ENCODE measurements around the gene BLOC1S1. TPM values are rescaled to one million over a fixed set of nuclear protein-coding genes. Genes with fewer than 3 reads are reported as not detected.

BLOC1S1 gene
- total and polyA plus RNA-seq, 10 of the 15 experiments (the other 5 are each of a cell fraction or from before 2014, with no cell fraction given) = 126 to 285 (median 166) TPM

- no peak for TF ChIP-seq EZH2 (IDR thresholded peaks at IDR 0.05; ENCODE audit: borderline replicate concordance, control insufficient read depth, low read depth, low read length)
- no peak for TF ChIP-seq ZNF24 (IDR thresholded peaks at IDR 0.05)
- no peak for TF ChIP-seq RB1 (IDR thresholded peaks at IDR 0.05; ENCODE audit: borderline replicate concordance)
- TF ChIP-seq CREM (IDR thresholded peaks at IDR 0.05; ENCODE audit: low read depth) = no peak
- TF ChIP-seq RUNX3 (IDR thresholded peaks at IDR 0.05; ENCODE audit: low read length) = no peak
- TF ChIP-seq GABPA (IDR thresholded peaks at IDR 0.05; ENCODE audit: low read depth) = no peak
- TF ChIP-seq NFYB (IDR thresholded peaks at IDR 0.05; ENCODE audit: insufficient read depth, low read depth, low read length) = no peak
- TF ChIP-seq ZNF592 (IDR thresholded peaks at IDR 0.05) = no peak
- TF ChIP-seq MAX (IDR thresholded peaks at IDR 0.05; ENCODE audit: low read depth, low read length) = no peak
- TF ChIP-seq SMARCA5 (IDR thresholded peaks at IDR 0.05) = no peak
- TF ChIP-seq BMI1 (IDR thresholded peaks at IDR 0.05; ENCODE audit: borderline replicate concordance) = no peak
Measured at GRCh38 chr12:55681142-55682077, 34.4 kb upstream of the BLOC1S1 start (continued).

Measured in GM12878 (cell line).